Mammary epithelial cell (primary cell): ENCODE data around the gene LANCL2.

Experiments used
- EZH2 ChIP-seq: IDR thresholded peaks from 2 replicates; pipeline ENCODE4 v1.6.1; 2012; ENCODE audit warnings: low read length, inconsistent platforms, borderline replicate concordance
- TF ChIP-seq, protein P1 (sequence below), 2 donors: IDR thresholded peaks in 1 of 2; conservative IDR thresholded peaks in 1 of 2; 2 replicates each; pipeline ENCODE4 v1.5.1; 2011 to 2012; ENCODE audit warnings: inconsistent platforms in 2 of 2, low read length in 2 of 2, mild to moderate bottlenecking in 2 of 2, control low read depth in 1 of 2, low read depth in 1 of 2; ENCODE audit not compliant: insufficient read depth in 1 of 2; ENCODE audit errors: extremely low read depth in 1 of 2

GRCh38 chr7:55397617-55398016, 32.5 kb downstream of the LANCL2 start:
- TF ChIP-seq, protein P1, sequence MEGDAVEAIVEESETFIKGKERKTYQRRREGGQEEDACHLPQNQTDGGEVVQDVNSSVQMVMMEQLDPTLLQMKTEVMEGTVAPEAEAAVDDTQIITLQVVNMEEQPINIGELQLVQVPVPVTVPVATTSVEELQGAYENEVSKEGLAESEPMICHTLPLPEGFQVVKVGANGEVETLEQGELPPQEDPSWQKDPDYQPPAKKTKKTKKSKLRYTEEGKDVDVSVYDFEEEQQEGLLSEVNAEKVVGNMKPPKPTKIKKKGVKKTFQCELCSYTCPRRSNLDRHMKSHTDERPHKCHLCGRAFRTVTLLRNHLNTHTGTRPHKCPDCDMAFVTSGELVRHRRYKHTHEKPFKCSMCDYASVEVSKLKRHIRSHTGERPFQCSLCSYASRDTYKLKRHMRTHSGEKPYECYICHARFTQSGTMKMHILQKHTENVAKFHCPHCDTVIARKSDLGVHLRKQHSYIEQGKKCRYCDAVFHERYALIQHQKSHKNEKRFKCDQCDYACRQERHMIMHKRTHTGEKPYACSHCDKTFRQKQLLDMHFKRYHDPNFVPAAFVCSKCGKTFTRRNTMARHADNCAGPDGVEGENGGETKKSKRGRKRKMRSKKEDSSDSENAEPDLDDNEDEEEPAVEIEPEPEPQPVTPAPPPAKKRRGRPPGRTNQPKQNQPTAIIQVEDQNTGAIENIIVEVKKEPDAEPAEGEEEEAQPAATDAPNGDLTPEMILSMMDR (conservative IDR thresholded peaks at IDR 0.05 in 1 of 2, IDR thresholded peaks at IDR 0.05 in 1 of 2; ENCODE audit: extremely low read depth in 1 of 2, insufficient read depth in 1 of 2, low read depth in 1 of 2, low read length in 2 of 2), result no peak
- TF ChIP-seq EZH2, result no peak
